ENCODE results near the gene DEFB132. TPM values are rescaled to one million over a fixed set of nuclear protein-coding genes. Genes with fewer than 3 reads are reported as not detected.

DEFB132 gene
- total and polyA plus RNA-seq, 8 donors: not detected

DNA sequence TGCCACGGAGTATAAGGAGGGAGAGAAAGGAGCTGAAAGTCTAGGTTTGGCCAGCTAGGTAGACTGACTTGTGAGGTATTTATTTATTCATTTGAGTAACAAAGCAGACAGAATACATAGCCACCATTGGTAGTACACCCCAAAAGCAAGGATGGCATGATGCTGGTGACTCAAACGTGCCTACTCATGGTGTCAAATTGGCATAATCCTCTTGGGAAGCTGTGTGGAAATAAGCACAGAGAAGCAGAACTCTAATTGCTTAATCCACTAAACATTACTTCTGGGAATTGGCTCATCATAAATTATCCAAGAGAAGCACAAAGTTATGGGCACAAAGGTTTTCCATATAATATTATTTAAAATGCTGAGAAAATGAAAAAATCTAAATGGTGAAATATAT is 2.5 kb downstream of the DEFB132 start:
- intact Hi-C loops (cut with DNase I): no loop called here

DNA sequence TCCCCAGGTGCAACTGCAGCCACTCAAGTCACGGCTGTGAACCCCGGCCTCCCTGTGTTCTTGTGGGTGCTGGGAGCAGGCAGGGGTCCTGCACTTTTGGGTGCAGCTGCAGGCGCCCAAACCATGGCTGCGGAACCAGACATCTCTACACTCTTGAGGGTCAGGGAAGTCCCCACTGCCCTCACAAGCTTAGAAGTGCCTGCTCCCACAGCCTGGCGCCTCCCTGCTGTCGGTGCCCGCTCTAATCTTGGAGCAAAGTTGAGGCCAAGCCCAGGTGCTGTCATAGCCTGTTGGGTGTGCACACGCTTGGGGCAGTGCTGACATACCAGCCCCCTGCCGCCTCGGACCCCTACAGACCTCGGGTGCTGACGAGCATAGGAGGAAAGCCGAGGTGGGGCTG is 6.2 kb downstream of the DEFB132 start:
- Histone ChIP-seq H3K4me1 (peaks cover 0 to 11% of the 10 kb centered on the region in 2 donors), H3K27me3 (no peaks in the 10 kb centered on the region), H3K9me3 (no peaks in the 10 kb centered on the region), H3K27ac (no peak overlapping the region), H3K36me3 (no peaks in the 10 kb centered on the region), H3K4me3 (no peak overlapping the region)
- intact Hi-C loops (cut with DNase I): no loop called here
- ATAC-seq: no peak
- no peak for DNase-seq
- TF ChIP-seq, protein P1, sequence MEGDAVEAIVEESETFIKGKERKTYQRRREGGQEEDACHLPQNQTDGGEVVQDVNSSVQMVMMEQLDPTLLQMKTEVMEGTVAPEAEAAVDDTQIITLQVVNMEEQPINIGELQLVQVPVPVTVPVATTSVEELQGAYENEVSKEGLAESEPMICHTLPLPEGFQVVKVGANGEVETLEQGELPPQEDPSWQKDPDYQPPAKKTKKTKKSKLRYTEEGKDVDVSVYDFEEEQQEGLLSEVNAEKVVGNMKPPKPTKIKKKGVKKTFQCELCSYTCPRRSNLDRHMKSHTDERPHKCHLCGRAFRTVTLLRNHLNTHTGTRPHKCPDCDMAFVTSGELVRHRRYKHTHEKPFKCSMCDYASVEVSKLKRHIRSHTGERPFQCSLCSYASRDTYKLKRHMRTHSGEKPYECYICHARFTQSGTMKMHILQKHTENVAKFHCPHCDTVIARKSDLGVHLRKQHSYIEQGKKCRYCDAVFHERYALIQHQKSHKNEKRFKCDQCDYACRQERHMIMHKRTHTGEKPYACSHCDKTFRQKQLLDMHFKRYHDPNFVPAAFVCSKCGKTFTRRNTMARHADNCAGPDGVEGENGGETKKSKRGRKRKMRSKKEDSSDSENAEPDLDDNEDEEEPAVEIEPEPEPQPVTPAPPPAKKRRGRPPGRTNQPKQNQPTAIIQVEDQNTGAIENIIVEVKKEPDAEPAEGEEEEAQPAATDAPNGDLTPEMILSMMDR (IDR thresholded peaks at IDR 0.05): no peak

More for the DNA sequence above, 2.5 kb downstream of the DEFB132 start:
- no peak for DNase-seq
- no peaks in the 10 kb centered on the region for H3K27me3 ChIP-seq
- H3K36me3 ChIP-seq: no peaks in the 10 kb centered on the region
- no peak overlapping the region for H3K27ac ChIP-seq
- H3K4me3 ChIP-seq: no peak overlapping the region
- TF ChIP-seq, protein P1 (IDR thresholded peaks at IDR 0.05): no peak
- ATAC-seq: no peak
- no peaks in the 10 kb centered on the region for H3K9me3 ChIP-seq
- H3K4me1 ChIP-seq: no peaks in the 10 kb centered on the region

DNA sequence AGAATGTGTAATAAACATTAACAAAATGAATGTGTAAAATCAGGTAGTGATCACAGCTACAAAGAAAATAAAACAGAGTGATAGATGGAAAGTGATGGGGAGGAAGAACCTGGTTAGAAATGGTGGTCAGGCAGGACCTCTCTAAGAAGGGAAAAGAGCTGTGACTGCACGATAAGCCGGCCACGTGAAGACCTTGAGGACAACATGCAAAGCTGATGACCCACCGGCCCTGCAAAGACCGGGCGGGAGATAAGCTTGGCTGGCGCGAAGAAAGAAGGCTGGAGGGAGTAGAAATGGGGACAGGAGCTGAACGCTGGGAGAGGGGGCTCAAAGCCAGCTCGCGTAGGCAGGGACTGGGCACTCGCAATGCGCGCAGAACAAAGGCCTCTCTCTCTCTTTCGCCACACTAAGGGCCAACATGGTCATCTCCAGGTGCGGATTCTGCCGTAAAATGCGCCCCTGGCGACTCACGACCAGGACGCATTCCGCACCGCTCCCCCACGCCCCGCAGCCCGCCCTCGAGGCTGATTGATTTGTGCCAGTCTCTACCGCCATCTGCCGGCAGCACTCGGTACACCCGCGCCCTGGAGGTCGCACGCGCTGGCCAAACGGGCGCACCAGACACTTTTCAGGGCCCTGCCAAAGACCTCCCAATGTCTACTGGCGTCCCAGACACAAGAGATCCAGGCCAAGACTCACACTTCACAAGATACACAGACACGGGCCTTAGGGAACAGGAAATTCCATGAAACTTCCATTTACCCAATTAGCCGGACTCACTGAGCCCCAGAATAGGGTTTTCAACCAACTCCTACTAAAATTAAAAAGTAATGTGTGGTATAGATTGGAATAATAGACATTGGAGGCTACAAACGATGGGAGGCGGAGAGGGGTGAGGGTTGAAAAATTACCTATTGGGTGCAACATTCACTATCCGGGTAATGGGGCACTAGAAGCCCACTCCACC is 9.4 kb downstream of the DEFB132 start:
- intact Hi-C loops (cut with DNase I): no loop called here
- peak; percentile 100 for ATAC-seq
- no peaks in the 10 kb centered on the region for H3K36me3 ChIP-seq
- peak overlapping the region; percentile 21 to 41 for H3K4me3 ChIP-seq
- H3K27me3 ChIP-seq: no peaks in the 10 kb centered on the region
- H3K9me3 ChIP-seq: no peaks in the 10 kb centered on the region
- DNase-seq: peak; percentile 81 to 96 (median 90)
- no peak overlapping the region for H3K27ac ChIP-seq
- TF ChIP-seq, protein P1 (IDR thresholded peaks at IDR 0.05): peak; percentile 96 to 97
- peaks cover 0 to 11% of the 10 kb centered on the region in 2 donors for H3K4me1 ChIP-seq

DNA sequence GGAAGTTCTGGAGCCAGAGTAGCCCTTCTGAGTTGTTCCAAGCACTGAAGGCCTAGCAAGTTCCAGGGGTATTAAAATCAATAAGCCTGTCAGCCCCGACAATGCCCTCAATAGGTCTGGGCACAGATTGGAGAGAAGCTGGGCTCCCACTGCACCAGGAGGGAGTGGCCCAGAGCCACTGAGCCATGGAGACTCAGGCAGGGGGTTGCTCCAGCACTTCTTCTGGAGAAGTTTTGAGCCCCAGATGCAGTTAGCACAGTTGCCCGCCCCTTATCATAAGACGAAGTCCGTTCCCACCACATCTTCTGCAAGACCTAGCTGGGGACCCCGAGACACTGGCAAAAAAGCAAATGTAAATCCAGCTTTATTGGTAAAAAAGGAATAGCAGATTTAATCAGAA is 13.0 kb downstream of the DEFB132 start:
- DNase-seq (no peak), ATAC-seq (no peak)
- intact Hi-C loops (cut with DNase I): no loop called here
- Histone ChIP-seq H3K36me3 (no peaks in the 10 kb centered on the region), H3K27ac (no peak overlapping the region), H3K4me1 (peaks cover 0 to 11% of the 10 kb centered on the region in 2 donors), H3K27me3 (no peaks in the 10 kb centered on the region), H3K4me3 (no peak overlapping the region), H3K9me3 (no peaks in the 10 kb centered on the region)
- TF ChIP-seq, protein P1 (IDR thresholded peaks at IDR 0.05): no peak

DNA sequence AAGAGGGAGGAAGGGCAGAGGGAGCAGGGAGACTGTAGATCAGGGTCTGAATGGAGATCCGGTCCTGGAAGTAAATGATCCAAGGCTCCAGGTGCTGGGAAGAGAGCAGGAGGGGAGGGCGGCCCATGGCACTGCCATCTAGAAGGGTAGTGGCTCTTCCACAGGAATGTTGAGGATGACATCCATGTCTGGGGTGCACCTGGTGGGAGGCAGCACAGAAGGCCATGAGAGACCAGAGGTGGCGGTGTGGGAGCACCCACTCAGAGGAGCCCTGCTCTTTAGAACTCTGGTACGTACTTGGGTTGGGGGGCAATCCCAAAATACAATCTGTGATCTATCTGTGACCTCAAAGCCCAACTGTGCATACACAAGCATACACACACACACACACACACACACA is 13.5 kb downstream of the DEFB132 start:
- no peaks in the 10 kb centered on the region for H3K9me3 ChIP-seq
- TF ChIP-seq, protein P1 (IDR thresholded peaks at IDR 0.05): no peak
- no peak for ATAC-seq
- H3K4me3 ChIP-seq: no peak overlapping the region
- no peaks in the 10 kb centered on the region for H3K27me3 ChIP-seq
- no peak overlapping the region for H3K27ac ChIP-seq
- intact Hi-C loops (cut with DNase I): no loop called here
- DNase-seq: no peak
- peaks cover 0 to 5% of the 10 kb centered on the region in 2 donors for H3K36me3 ChIP-seq
- peaks cover 0 to 11% of the 10 kb centered on the region in 2 donors for H3K4me1 ChIP-seq
